ENCODE data around the gene EPN3.

EPN3 gene

DNA sequence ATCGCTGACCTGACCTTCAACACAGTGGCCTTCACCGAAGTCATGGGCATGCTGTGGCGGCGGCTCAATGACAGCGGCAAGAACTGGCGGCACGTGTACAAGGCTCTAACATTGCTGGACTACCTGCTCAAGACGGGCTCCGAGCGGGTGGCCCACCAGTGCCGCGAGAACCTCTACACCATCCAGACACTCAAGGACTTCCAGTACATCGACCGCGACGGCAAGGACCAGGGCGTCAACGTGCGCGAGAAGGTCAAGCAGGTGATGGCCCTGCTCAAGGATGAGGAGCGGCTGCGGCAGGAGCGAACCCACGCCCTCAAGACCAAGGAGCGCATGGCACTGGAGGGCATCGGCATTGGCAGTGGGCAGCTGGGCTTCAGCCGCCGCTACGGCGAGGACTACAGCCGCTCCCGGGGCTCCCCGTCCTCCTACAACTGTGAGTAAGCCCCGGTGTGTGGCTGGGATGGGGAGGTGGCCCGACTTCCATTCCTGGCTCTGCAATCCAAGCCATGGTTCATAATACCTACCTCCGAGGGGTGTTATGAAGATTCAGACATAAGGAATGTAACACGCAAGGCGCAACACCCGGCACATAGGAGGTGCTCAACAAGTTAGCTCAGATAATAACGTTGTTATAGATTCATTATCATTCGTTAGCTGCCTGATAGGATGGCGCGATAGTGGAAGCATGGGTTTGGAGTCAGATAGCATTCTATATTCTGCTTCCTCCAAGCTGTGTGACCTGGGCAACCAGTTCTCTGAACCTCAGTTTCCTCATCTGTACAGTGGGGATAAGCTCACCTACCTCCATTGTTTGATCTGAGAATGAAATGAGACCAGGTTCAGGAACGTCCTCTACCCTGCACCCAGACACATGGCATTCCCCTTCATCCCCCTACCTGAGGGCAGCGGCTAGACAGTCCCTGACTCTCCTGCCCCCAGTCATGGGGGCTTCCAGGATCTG, 4.4 kb downstream of the EPN3 start:
- DNase-seq, result no peak

DNA sequence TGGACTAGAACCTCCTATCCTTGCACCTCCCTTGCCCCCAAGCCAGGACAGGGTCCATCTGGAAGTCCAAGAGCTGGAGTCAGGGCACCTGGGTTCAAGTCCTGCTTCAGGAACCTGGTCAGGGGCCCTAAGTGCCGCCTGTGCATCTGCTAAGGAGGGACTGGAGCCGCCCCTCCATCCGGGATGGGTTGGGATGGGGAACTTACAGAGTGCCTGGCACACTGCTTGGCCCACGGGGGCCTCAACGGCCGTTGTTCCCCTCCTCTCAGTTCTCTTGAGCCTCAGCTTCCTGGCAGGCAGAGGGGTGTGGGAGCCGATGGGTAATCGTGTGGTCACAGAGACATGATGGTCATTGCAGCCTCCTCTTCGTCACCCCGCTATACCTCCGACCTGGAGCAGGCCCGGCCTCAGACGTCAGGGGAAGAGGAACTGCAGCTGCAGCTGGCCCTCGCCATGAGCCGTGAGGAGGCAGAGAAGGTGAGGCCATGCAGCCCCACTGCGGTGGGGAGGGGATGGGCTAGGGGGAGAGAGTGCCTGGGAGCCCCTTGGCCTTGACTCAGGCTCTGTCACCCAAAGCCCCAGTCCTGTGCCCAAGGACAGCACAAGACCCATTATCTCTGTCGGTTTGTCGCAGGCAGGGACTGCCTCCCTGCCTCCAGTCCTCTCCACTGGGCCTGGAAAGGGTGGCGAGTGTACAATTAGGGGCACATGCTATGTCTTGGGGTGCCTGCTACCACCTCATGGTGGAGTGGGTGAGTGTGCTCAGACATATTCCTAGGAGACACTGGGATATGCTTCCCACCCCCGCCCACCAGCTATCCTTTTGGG, 5.4 kb downstream of the EPN3 start:
- DNase-seq, result no peak

DNA sequence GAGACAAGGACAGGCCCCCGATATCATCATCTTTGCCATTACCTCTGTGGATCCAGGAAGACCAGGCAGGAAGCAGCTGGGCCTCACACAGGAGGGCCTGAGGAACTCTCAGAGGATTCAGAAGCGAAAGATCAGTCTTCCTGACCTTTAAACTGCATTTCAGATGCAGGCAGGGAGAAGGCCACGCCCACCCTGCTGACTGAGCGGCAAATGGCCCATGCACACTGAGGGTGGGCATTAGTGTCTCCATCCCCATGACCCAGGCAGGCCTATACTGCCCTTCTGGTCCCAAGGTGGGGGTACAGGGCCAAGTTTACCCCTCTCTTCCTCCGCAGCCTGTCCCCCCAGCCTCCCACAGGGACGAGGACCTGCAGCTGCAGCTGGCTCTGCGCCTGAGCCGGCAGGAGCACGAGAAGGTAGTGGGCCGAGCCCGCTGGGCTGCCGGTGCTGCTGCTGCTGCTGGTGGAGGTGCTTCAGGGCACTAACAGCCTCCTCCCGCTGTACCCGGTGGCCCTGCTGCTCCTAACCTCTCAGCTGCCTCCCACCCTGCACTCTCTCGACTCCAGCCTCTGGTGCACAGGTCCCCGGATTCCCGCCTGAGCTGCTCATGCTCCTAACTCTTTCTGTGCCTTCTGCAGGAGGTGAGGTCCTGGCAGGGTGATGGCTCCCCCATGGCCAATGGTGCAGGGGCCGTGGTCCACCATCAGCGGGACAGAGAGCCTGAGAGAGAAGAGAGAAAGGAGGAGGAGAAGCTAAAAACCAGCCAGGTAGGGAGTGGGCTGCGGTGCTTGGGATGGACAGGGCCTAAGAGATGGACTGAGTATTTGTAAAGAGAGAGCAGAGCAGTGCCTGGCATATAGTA, 6.2 kb downstream of the EPN3 start:
- no peak for DNase-seq

DNA sequence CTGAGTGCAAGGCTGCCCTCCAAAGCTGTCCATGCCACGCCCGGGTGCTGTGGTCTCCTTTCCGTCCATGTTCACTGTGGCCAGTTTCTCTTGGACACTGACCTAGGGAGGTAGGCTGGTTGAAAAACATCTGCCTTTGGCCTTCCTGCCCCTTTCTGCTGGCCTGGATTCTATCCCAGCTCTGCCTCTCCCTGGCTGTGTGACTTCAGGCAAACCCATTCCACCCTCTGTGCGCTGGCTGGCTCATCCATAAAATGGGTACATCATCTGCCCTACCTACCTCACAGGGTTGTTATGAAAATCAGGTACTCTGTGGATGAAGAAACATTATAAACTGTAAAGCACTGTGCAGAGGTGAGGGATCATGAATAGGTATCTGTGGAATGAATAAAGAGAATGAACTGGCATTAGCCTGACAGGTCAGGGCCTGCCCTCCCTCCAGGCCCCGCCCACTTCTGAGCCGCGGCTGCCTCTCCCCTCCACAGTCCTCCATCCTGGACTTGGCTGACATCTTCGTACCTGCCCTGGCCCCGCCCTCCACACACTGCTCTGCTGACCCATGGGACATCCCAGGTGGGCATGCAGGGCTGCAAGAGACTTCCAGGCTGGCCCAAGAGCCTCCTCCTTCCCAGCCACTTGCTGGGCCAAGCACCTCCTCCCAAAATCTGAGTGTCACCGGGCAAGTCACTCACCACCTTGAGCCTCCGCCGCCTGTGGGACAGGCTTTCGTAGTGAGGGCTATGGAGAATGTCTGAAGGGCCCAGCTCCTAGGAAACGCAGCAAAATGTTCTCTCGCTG, 7.4 kb downstream of the EPN3 start:
- no peak for DNase-seq

DNA sequence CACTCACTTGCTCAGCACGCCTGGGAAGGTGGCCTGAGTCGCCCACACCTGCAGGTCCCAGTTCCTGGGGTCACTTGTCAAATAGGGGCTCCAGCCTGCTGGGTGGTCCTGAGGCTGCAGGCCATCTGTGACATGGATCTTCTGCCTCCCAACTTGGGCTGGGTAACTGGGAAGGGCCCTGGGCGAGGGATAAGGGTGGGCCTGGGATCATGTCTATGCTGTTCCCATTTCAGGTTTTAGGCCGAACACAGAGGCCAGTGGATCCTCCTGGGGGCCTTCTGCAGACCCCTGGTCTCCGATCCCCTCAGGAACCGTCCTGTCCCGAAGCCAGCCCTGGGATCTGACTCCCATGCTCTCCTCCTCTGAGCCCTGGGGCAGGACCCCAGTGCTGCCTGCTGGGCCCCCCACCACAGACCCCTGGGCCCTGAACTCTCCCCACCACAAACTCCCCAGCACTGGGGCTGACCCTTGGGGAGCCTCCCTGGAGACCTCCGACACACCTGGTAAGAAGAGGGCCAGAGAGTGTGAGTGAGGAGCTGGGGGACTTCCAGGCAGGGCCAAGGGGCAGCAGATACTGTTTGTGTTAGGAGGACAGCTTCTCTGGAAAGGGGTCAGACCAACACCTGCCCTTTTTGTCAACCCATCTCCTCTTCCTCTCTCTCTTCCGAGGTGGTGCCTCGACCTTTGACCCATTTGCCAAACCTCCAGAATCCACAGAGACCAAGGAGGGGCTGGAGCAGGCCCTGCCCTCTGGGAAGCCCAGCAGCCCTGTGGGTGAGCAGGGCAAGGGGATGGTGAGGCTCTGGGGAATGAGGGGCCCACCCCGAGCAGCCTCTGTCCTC, 8.2 kb downstream of the EPN3 start:
- DNase-seq, result no peak

DNA sequence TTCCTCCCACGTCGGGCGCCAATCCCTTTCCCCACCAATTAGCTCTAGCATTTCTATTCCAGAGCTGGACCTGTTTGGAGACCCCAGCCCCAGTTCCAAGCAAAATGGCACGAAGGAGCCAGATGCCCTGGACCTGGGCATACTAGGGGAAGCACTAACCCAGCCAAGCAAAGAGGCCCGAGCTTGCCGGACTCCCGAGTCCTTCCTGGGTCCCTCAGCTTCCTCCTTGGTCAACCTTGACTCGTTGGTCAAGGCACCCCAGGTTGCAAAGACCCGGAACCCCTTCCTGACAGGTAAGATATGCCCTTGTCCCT, 8.8 kb downstream of the EPN3 start:
- DNase-seq, result no peak

DNA sequence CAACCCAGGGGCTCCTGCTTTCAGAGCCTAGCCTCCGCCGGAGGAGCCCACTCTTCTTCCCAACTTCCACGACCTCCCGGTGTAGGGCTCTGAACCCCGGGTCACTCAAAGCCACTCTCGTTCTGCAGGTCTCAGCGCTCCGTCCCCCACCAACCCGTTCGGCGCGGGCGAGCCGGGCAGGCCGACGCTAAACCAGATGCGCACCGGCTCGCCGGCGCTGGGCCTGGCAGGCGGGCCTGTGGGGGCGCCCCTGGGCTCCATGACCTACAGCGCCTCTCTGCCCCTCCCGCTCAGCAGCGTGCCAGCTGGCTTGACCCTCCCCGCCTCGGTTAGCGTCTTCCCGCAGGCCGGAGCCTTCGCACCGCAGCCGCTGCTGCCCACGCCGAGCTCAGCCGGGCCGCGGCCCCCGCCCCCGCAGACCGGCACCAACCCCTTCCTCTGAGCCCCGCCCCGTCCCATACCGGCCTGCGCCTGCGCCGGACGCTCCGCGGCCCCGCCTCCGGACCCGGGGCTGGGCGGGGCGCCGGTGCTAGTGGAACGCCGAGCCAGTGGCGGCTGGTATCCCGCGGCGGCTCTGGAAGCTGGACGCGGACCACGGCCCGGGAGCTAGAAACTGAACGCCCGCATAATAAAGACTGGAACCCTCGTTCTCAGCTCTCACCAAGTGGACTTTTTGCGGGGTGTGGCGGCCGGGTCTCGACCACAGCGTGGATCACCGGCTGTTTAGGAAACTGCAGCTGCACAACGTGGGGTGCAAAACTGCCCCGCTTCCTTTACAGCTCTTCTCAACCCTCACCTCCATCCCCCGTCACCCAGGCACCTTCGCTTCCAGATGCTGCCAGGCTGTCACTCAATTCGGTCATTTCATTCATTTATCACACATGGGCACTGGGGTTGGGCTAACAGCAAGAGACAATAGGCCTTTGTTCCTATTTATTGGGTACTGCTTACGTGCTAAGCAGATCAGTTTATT, 9.5 kb downstream of the EPN3 start:
- peak; percentile 58 to 83 for DNase-seq

DNA sequence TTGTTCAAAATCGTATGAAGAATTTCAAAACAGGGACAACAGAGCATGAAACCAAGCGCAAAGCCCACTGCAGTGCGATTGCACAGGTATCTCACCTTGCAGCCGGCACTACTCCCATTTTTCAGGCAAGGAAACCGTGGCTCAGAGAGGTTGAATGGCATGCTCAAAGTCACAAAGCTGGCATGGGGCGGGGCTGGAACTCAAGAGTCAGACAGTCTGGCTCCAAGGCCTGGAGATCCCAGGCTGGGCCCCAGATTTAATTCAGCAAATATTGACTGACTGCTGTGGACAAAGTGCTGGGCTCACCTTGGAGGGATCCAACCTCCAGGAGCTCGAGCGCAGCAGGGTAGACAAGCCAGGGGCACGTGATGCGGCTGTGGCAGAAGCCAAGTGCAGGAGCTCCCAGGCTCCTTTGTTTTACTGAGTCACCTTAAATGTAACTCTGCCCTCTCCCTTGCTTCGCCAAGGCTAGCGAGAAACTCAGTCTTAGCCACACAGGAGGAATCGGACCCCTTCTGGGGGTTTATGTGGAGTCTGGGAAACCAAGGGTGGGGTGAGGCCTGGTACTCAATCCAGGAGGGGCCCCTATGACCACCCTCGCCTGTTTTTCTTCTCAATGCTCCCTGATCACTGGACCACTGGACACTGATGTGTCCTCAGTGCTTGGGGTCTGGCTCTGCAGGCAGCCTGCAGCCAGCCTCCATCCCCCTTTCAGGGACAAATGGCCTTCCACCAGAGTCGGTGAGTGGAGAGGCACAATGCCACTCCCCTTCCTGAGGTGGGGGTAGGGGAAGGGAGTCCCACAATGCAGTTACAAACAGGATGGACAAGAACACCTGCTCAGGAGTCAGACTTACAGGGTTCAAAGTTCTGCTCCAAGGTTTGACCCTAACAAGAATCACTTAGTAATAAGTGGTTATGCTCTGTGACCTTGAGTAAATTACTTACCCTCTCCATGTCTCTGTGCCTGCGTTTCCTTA, 10.6 kb downstream of the EPN3 start:
- DNase-seq, result no peak

DNA sequence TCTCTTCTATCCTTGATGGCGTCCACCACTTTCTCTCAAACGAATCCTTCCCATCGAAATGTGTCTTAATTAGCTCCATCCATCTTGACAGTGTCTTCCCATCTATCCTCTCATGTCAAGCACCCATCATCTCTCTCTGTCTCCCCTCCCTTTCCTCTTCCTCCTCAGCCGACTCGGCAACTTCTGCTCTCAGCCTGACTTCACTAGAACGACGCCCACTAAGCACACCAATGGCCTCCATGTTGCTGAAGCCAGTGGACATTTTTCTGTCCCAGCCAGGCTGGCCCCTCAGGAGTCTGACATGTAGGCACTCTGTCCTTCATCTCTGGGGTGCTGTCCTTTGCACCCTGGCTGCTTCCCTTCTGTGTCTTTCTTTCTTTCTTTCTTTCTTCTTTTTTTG, 12.0 kb downstream of the EPN3 start:
- no peak for DNase-seq

DNA sequence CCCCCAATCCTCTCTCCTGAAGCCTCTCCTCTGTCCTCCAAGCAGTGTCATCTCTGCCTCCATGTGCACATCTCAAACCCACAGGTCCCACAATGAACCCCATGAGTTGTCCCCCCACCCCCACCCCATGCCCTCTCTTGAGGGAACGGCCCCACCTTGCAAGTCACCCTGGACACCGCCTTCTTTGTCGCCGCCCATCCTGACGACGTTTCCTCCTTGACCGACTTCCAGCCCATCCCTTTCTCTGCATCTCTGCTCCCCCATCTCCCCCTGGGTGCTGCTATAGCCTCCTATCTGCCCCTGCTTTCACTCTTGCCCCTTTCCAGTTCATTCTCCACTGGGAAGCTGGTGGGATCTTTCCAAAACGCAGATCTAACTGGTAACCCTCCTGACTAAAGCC, 12.8 kb downstream of the EPN3 start:
- DNase-seq, result no peak

DNA sequence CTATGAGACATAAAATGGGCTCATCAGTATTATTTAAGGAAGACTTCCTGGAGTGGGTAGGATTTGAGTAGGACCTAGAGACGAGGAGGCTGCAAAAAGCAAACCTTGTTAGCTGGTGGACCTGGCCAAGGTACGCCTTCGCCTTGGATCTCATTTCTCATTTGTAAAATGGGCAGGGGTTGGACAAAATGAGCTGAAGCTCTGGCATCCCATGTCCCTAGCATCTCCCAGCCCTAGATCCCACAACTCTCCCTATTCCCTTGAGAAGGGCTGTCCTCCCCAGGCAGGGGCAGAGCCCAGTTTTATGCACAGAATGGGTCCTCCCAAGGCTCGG, 14.1 kb downstream of the EPN3 start:
- DNase-seq, result no peak

DNA sequence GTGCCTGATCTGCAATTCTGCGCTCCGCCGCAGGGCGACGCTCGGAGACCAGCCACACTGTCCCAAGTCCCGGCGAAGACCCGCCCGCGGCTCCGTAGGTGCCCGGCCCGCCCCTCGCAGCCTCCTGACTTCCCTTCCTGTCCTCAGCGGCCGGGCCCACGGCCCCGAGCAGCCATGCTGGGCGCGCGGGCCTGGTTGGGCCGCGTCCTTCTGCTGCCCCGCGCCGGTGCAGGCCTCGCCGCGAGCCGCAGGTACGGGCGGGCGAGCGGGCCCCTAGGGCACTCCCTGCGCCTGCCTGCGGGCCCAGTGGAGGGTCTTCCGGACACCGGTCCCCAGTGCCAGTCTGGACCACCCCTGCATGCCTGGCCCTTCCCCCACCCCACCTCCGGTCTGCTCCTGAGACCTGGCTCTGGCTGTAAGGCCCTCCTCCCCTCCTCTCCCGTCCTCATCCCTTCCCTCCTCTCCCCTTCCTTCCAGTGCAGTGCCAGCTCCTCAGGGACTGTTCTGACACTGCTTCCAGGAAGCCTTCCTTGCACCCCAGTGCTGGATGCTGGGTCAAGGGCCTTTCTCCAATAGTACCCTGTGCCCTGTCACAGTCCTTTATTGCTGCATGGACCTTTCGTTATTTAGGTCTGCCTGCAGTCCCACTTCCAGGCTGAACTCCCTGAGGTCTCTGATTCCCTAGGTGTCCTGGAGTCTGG, 14.7 kb downstream of the EPN3 start, which contains the start of gene SPATA20:
SPATA20 (plus strand) TSS at position 140 of the 701 bp plus-strand sequence; CDS start at position 175, 35 bp downstream.
- peak; percentile 59 to 82 for DNase-seq

DNA sequence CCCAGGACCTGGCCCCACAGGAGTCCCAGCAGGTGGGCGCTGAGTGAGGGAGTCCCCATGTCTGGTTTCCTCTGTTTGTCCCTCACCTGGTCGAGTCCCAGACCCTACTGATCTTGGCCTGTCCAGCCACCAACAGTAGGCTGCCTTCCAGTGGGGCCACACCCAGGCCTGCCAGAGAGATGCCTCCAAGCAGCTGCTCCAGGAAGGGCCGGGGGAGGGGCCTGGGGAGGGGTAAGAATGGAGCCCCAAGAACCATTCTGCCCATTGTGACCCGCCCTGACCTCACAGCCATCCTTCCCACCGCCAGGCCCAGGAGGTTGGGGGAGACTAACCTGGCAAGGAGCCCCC, 15.2 kb downstream of the EPN3 start:
- no peak for DNase-seq

DNA sequence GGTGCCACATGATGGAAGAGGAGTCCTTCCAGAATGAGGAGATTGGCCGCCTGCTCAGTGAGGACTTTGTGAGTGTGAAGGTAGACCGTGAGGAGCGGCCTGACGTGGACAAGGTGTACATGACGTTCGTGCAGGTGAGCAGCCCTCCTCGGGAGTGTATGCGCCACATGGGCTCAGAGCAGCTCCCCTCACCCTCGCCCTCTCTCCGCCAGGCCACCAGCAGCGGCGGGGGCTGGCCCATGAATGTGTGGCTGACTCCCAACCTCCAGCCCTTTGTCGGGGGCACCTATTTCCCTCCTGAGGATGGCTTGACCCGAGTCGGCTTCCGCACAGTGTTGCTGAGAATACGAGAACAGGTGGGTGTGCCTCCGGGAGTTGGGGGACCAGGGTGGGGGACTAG, 16.3 kb downstream of the EPN3 start:
- DNase-seq, result no peak

DNA sequence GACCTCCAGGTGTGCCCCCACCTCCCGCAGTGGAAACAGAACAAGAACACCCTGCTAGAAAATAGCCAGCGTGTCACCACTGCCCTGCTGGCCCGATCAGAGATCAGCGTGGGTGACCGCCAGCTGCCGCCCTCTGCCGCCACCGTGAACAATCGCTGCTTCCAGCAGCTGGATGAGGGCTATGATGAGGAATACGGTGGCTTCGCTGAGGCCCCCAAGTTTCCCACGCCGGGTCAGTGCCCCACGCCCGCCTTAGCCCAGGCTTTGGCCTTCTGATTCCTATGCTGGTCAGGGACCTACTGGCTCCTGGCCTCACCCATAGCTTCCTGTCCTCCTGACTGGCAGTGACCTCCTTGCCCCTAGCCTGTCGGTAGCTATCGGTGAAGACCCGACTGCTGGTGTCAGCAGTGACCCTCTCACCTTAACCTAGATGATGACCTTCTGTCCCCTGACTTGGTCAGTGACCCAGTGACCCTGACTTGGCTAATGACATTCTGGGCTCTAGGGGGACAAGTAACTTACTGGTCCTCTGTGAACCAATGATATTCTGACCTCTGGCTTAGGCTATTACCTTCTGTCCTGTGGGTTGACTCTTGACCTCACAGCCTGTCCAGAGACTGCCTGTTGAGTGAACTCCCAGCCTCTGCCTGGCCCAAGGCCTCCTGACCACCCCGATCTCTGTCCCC, 16.9 kb downstream of the EPN3 start:
- DNase-seq, result no peak

DNA sequence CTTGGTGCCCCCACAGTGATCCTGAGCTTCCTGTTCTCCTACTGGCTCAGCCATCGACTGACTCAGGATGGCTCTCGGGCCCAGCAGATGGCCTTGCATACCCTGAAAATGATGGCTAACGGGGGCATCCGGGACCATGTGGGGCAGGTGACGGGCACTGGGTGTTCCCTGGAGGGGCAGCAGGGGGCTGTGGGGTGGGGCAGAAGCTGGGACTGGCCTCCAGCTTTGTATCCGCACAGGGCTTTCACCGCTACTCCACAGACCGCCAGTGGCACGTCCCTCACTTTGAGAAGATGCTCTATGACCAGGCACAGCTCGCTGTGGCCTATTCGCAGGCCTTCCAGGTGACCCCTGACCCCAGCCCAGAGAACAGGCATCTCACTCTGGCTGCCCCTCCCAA, 17.4 kb downstream of the EPN3 start:
- DNase-seq, result no peak

DNA sequence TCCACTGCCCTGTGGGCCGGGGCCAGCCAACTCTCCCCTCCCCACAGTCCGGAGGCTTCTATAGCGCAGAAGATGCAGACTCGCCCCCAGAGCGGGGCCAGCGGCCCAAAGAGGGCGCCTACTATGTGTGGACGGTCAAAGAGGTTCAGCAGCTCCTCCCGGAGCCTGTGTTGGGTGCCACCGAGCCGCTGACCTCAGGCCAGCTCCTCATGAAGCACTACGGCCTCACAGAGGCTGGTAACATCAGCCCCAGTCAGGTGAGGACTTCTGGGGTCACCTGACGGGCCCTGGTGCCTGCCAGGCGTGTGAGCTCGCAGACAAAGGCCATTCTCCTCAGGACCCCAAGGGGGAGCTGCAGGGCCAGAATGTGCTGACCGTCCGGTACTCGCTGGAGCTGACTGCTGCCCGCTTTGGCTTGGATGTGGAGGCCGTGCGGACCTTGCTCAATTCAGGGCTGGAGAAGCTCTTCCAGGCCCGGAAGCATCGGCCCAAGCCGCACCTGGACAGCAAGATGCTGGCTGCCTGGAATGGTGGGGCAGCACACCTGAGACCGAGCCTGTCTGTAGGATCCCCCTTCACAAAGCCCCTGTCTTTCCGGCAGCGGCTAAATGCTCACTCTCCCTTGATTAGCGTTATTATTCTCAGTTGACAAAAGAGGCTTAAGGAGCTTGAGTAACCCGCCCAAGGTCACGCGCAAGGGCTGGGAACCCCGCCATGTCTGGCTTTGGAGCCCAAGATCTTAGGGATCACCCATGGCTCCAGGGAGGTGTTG, 18.3 kb downstream of the EPN3 start:
- peak; percentile 44 to 48 for DNase-seq
